IMR-90 (cell line): ENCODE measurements around the gene KCNMB2. TPM values are rescaled to one million over a fixed set of nuclear protein-coding genes. Genes with fewer than 3 reads are reported as not detected.

Experiments used
- ATAC-seq: fragments of 200-7000 bp; cut with Tn5 transposase; 2 replicates; pipeline ENCODE4 v1.9.1; 2020; ENCODE audit warnings: low read depth, mild to moderate bottlenecking, moderate library complexity
- BruUV-seq: library from RNA; stranded (reverse); fragments of 400-500 nt; replicated peaks from 2 replicates; lab custom pipeline; 2021; lab: Mats Ljungman, UMichigan
- CTCF ChIA-PET: fragments of 300-600 bp; formaldehyde crosslinking; extraction: SDS; loops from one replicate; lab custom pipeline; 2021; ENCODE audit warnings: antibody characterized with exemption; lab: Yijun Ruan, JAX
- POLR2A ChIA-PET: fragments of 300-600 bp; sonication (Branson Sonifier 250); formaldehyde crosslinking; loops from one replicate; lab custom pipeline; 2022; ENCODE audit warnings: antibody characterized with exemption; ENCODE audit not compliant: unreplicated experiment; lab: Charles Lee
- DNase-seq: peaks from one replicate; pipeline ENCODE4 v3.0.0; 2013
- H2AFZ ChIP-seq: replicated peaks from 2 replicates; pipeline ENCODE3; 2013; ENCODE audit warnings: low read length, mild to moderate bottlenecking; ENCODE audit not compliant: poor library complexity
- H2AK5ac ChIP-seq: 2 replicates; pipeline ENCODE4 v1.6.1; 2013; ENCODE audit warnings: low read depth, low read length, inconsistent platforms
- H2AK9ac ChIP-seq: replicated peaks from 2 replicates; pipeline ENCODE3; 2013; ENCODE audit warnings: mild to moderate bottlenecking, low read depth, low read length, moderate library complexity; ENCODE audit not compliant: poor library complexity
- H2BK120ac ChIP-seq: 2 replicates; pipeline ENCODE4 v1.6.1; 2013; ENCODE audit warnings: low read depth, low read length, inconsistent platforms
- H2BK15ac ChIP-seq: 3 replicates; pipeline ENCODE4 v1.6.1; 2013; ENCODE audit warnings: low read depth, low read length, inconsistent platforms
- H2BK20ac ChIP-seq: 2 replicates; pipeline ENCODE4 v1.6.1; 2013; ENCODE audit warnings: low read depth, mild to moderate bottlenecking, inconsistent platforms, low read length, moderate library complexity
- H2BK5ac ChIP-seq: 2 replicates; pipeline ENCODE4 v1.6.1; 2013; ENCODE audit warnings: mild to moderate bottlenecking, low read depth, low read length, inconsistent platforms; ENCODE audit not compliant: poor library complexity, severe bottlenecking
- H3K14ac ChIP-seq: replicated peaks from 2 replicates; pipeline ENCODE4 v1.6.1; 2013; ENCODE audit warnings: low read depth, low read length, inconsistent platforms
- H3K18ac ChIP-seq: 2 replicates; pipeline ENCODE4 v1.6.1; 2013; ENCODE audit warnings: low read depth, low read length, control low read depth
- H3K23ac ChIP-seq: 2 replicates; pipeline ENCODE4 v1.6.1; 2013; ENCODE audit warnings: low read depth, low read length, inconsistent platforms
- H3K27ac ChIP-seq: 2 replicates; pipeline ENCODE4 v1.5.1; 2013; ENCODE audit warnings: mild to moderate bottlenecking, control low read depth, low read length; ENCODE audit not compliant: insufficient read depth
- H3K27me3 ChIP-seq: 2 replicates; pipeline ENCODE4 v1.6.1; 2013; ENCODE audit warnings: low read length; ENCODE audit not compliant: control insufficient read depth, insufficient read depth
- H3K36me3 ChIP-seq: 2 replicates; pipeline ENCODE4 v1.6.1; 2013; ENCODE audit warnings: low read length, mixed read lengths; ENCODE audit not compliant: control insufficient read depth, insufficient read depth
- H3K4ac ChIP-seq: 2 replicates; pipeline ENCODE4 v1.6.1; 2013; ENCODE audit warnings: low read depth, low read length, inconsistent platforms
- H3K4me1 ChIP-seq: 2 replicates; pipeline ENCODE4 v1.6.1; 2013; ENCODE audit warnings: low read length, mixed read lengths; ENCODE audit not compliant: control insufficient read depth, insufficient read depth
- H3K4me2 ChIP-seq: 2 replicates; pipeline ENCODE4 v1.6.1; 2013; ENCODE audit warnings: low read depth, mild to moderate bottlenecking, control low read depth, low read length, moderate library complexity
- H3K4me3 ChIP-seq: 2 replicates; pipeline ENCODE4 v1.5.1; 2013; ENCODE audit warnings: low read depth, mild to moderate bottlenecking, control low read depth, low read length, moderate library complexity; ENCODE audit not compliant: insufficient read depth
- H3K56ac ChIP-seq: 2 replicates; pipeline ENCODE4 v1.6.1; 2013; ENCODE audit warnings: low read length, inconsistent platforms; ENCODE audit not compliant: insufficient read depth; ENCODE audit errors: extremely low read depth
- H3K79me1 ChIP-seq, 2 experiments: 2 replicates each; pipeline ENCODE4 v1.6.1; 2013; ENCODE audit warnings: low read length in 2 of 2, inconsistent platforms in 1 of 2, low read depth in 1 of 2
- H3K9ac ChIP-seq: 2 replicates; pipeline ENCODE4 v1.6.1; 2013; ENCODE audit warnings: low read depth, low read length, control low read depth
- H3K9me1 ChIP-seq: 2 replicates; pipeline ENCODE4 v1.6.1; 2013; ENCODE audit warnings: low read length, inconsistent platforms; ENCODE audit not compliant: insufficient read depth
- H3K9me3 ChIP-seq: 2 replicates; pipeline ENCODE4 v1.6.1; 2013; ENCODE audit warnings: low read length; ENCODE audit not compliant: control insufficient read depth, insufficient read depth
- H4K20me1 ChIP-seq: 2 replicates; pipeline ENCODE4 v1.6.1; 2013; ENCODE audit warnings: low read length, inconsistent platforms; ENCODE audit not compliant: insufficient read depth
- H4K5ac ChIP-seq: 2 replicates; pipeline ENCODE4 v1.6.1; 2013; ENCODE audit warnings: mild to moderate bottlenecking, low read depth, low read length, control low read depth
- H4K8ac ChIP-seq, 2 experiments: 2 replicates each; pipeline ENCODE4 v1.6.1; 2013; ENCODE audit warnings: low read depth in 2 of 2, low read length in 2 of 2, control low read depth in 1 of 2, inconsistent platforms in 1 of 2
- H4K91ac ChIP-seq: 2 replicates; pipeline ENCODE4 v1.6.1; 2013; ENCODE audit warnings: low read depth, low read length, inconsistent platforms; ENCODE audit not compliant: insufficient read depth
- CEBPB ChIP-seq: IDR thresholded peaks from 2 replicates; pipeline ENCODE4 v1.6.1; 2012; ENCODE audit warnings: low read depth, low read length, improper control_type of control experiment
- MAFK ChIP-seq: IDR thresholded peaks from 2 replicates; pipeline ENCODE4 v1.6.1; 2012; ENCODE audit warnings: low read depth, low read length, improper control_type of control experiment
- MAZ ChIP-seq: IDR thresholded peaks from 2 replicates; pipeline ENCODE4 v1.6.1; 2012; ENCODE audit warnings: low read depth, mild to moderate bottlenecking, low read length, improper control_type of control experiment, moderate library complexity, borderline replicate concordance
- MXI1 ChIP-seq: IDR thresholded peaks from 2 replicates; pipeline ENCODE4 v1.6.1; 2012; ENCODE audit warnings: low read depth, mild to moderate bottlenecking, low read length, moderate library complexity, borderline replicate concordance
- NFE2L2 ChIP-seq: fragments of 150-350 bp; IDR thresholded peaks from 2 replicates; pipeline ENCODE4 v1.6.1; 2016; ENCODE audit warnings: low read depth, mild to moderate bottlenecking, low read length
- RAD21 ChIP-seq: IDR thresholded peaks from 2 replicates; pipeline ENCODE4 v1.6.1; 2012; ENCODE audit warnings: low read length, improper control_type of control experiment
- RCOR1 ChIP-seq: IDR thresholded peaks from 2 replicates; pipeline ENCODE4 v1.6.1; 2012; ENCODE audit warnings: mild to moderate bottlenecking, low read length, improper control_type of control experiment; ENCODE audit not compliant: insufficient replicate concordance
- RFX5 ChIP-seq: IDR thresholded peaks from 2 replicates; pipeline ENCODE4 v1.8.0; 2012; ENCODE audit warnings: low read depth, mild to moderate bottlenecking, low read length, moderate library complexity
- SMC3 ChIP-seq: fragments of 150-350 bp; IDR thresholded peaks from 2 replicates; pipeline ENCODE4 v1.6.1; 2016; ENCODE audit warnings: low read depth, mild to moderate bottlenecking, antibody characterized with exemption, low read length, moderate library complexity
- WGBS, 2 experiments: methylation state at CpG; one replicate each; pipeline versions ENCODE4 v1.1.5 to v1.1.7; 2013; ENCODE audit warnings: missing lambda C conversion rate in 2 of 2; ENCODE audit not compliant: insufficient read length in 1 of 2; ENCODE audit errors: extremely low coverage in 2 of 2; 5-methylcytosine and 5-hydroxymethylcytosine counted together
- dilution Hi-C: fragments of 300-500 bp; cut with HindIII; formaldehyde crosslinking; loops from one replicate; pipeline ENCODE4 v1.14.3; 2018; ENCODE audit warnings: low sequenced_read_pairs; ENCODE audit not compliant: unreplicated experiment
- in situ Hi-C: fragments of 300-500 bp; cut with MboI; formaldehyde crosslinking; loops from 3 replicates; pipeline ENCODE4 v1.14.3; 2019; ENCODE audit warnings: low sequenced_read_pairs, inconsistent platforms, mixed read lengths
- intact Hi-C: fragments of 100-400 bp; cut with micrococcal nuclease; formaldehyde crosslinking; loops from 2 replicates; pipeline ENCODE4 v1.10.0; 2022
- polyA plus RNA-seq, 3 experiments: library from polyadenylated mRNA; depleted of rRNA; stranded (reverse); fragments of >200 nt; gene quantifications; 2 replicates each; pipeline ENCODE4 v1.2.3, GENCODE V29; 2012; ENCODE audit warnings: low replicate concordance in 1 of 3
- total RNA-seq: library from RNA; depleted of rRNA; stranded (reverse); fragments of >200 nt; gene quantifications from 2 replicates; pipeline ENCODE4 v1.2.3, GENCODE V29; 2012

The KCNMB2 gene
- total and polyA plus RNA-seq, 2 of the 4 experiments (the other 2 are of a cell fraction), result not detected

- no peak overlapping the region for H2BK5ac ChIP-seq
- H2BK120ac ChIP-seq, result no peak overlapping the region
- in situ Hi-C loops (no loop called here), intact Hi-C loops (no loop called here), dilution Hi-C loops (no loop called here)
- no peak overlapping the region for H3K4me2 ChIP-seq
- WGBS, 2 experiments, result no CpG with 5 or more reads among the region's 1 CpG
- BruUV-seq, result no TSS peak
- H3K27ac ChIP-seq, result no peak overlapping the region
- H4K20me1 ChIP-seq, result no peaks in the 10 kb centered on the region
- H3K9ac ChIP-seq, result no peak overlapping the region
- H3K23ac ChIP-seq, result no peak overlapping the region
- H3K79me1 ChIP-seq, result no peaks in the 10 kb centered on the region
- no peak overlapping the region for H4K5ac ChIP-seq
- POLR2A ChIA-PET, result no interaction called here
- no peak overlapping the region for H3K4me3 ChIP-seq
- H3K18ac ChIP-seq, result no peak overlapping the region
- H2AFZ ChIP-seq, result no peak overlapping the region
- no peaks in the 10 kb centered on the region for H3K4me1 ChIP-seq
- H3K14ac ChIP-seq, result no peak overlapping the region
- H3K36me3 ChIP-seq, result no peaks in the 10 kb centered on the region
- H4K91ac ChIP-seq, result no peak overlapping the region
- H3K27me3 ChIP-seq, result no peaks in the 10 kb centered on the region
- H2BK15ac ChIP-seq, result no peak overlapping the region
- no peak overlapping the region for H2AK9ac ChIP-seq
- H3K56ac ChIP-seq, result no peak overlapping the region
- H2AK5ac ChIP-seq, result no peak overlapping the region
- no peak for TF ChIP-seq MAZ
- no peak for TF ChIP-seq MAFK
- no peak for TF ChIP-seq MXI1
- no peak for TF ChIP-seq NFE2L2
- TF ChIP-seq SMC3, result no peak
- TF ChIP-seq RCOR1, result no peak
- TF ChIP-seq CEBPB, result no peak
- TF ChIP-seq RFX5, result no peak
- TF ChIP-seq RAD21, result no peak
- ATAC-seq, result no peak
- CTCF ChIA-PET, result interaction anchor here (0.7 kb wide), 1 partner anchor 293 kb away, joined by 3 read pairs; no protein-coding TSS in a partner anchor
- no peak overlapping the region for H3K4ac ChIP-seq
- H3K9me1 ChIP-seq, result no peaks in the 10 kb centered on the region
- H3K9me3 ChIP-seq, result no peaks in the 10 kb centered on the region
- DNase-seq, result no peak
- H2BK20ac ChIP-seq, result no peak overlapping the region
- H4K8ac ChIP-seq, result no peak overlapping the region
Measured at GRCh38 chr3:178773358-178773757, 237.1 kb downstream of the KCNMB2 start.
